Heart right ventricle (tissue), 16 donors: ENCODE measurements around the gene NLRC5. TPM values are rescaled to one million over a fixed set of nuclear protein-coding genes. Genes with fewer than 3 reads are reported as not detected.
A peak's percentile ranks its signal among the peaks of the same experiment; 100 is the strongest.

ENCODE experiments used
- ATAC-seq, 8 donors: fragments of 200-7000 bp; cut with Tn5 transposase; one replicate each; pipeline ENCODE4 v1.9.1; 2020; ENCODE audit warnings: mild to moderate bottlenecking in 8 of 8, moderate library complexity in 8 of 8, moderate number of reproducible peaks in 1 of 8
- DNase-seq, 2 donors: peaks; one replicate each; pipeline ENCODE4 v3.0.0-alpha.2; 2020
- H3K27ac ChIP-seq, 10 donors: fragments of 200-600 bp; sonication (generic) in 2 of 10; one replicate each; pipeline versions ENCODE4 v1.5.0 to v1.8.0; 2020 to 2022; ENCODE audit warnings: mild to moderate bottlenecking in 3 of 10
- H3K27me3 ChIP-seq, 7 donors: fragments of 200-600 bp; one replicate each; pipeline ENCODE4 v1.8.0; 2021 to 2022; ENCODE audit warnings: mild to moderate bottlenecking in 2 of 7
- H3K36me3 ChIP-seq, 9 donors: fragments of 200-600 bp; sonication (generic) in 1 of 9; one replicate each; pipeline versions ENCODE4 v1.5.0 to v1.8.0; 2020 to 2022; ENCODE audit warnings: mild to moderate bottlenecking in 2 of 9
- H3K4me1 ChIP-seq, 9 donors: fragments of 200-600 bp; sonication (generic) in 1 of 9; one replicate each; pipeline versions ENCODE4 v1.5.0 to v1.8.0; 2020 to 2022; ENCODE audit warnings: mild to moderate bottlenecking in 4 of 9
- H3K4me3 ChIP-seq, 10 donors: fragments of 200-600 bp; sonication (generic) in 2 of 10; one replicate each; pipeline versions ENCODE4 v1.5.0 to v1.8.0; 2020 to 2022; ENCODE audit warnings: mild to moderate bottlenecking in 7 of 10, moderate library complexity in 2 of 10
- H3K9me3 ChIP-seq, 11 donors: fragments of 200-600 bp in 10 of 11; sonication (generic) in 2 of 11; one replicate each; pipeline versions ENCODE4 v1.5.0 to v1.8.0; 2013 to 2022; ENCODE audit warnings: mild to moderate bottlenecking in 2 of 11, control low read depth in 1 of 11, moderate library complexity in 1 of 11
- CTCF ChIP-seq, 9 donors: fragments of 200-600 bp; sonication (generic) in 2 of 9; IDR thresholded peaks; one replicate each; pipeline versions ENCODE4 v1.5.0 to v1.8.0; 2021 to 2022; ENCODE audit warnings: antibody characterized with exemption in 9 of 9, mild to moderate bottlenecking in 5 of 9, moderate library complexity in 1 of 9
- WGBS, 2 donors: extraction: QIAGEN DNeasy Blood & Tissue Kit; methylation state at CpG; one replicate each; pipeline ENCODE4 v1.1.7; 2013; ENCODE audit warnings: inconsistent platforms in 1 of 2; 5-methylcytosine and 5-hydroxymethylcytosine counted together
- intact Hi-C, 10 donors: fragments of 100-400 bp; cut with DNase I; formaldehyde crosslinking; loops; one replicate each; pipeline versions ENCODE4 v1.11.1 to v1.14.2; 2022
- polyA plus RNA-seq, 2 donors: library from polyadenylated mRNA; stranded (reverse); fragments of 200-250 nt; gene quantifications; one replicate each; pipeline ENCODE4 v1.2.3, GENCODE V29; 2013
- total RNA-seq, 10 donors: library from RNA; stranded (reverse); fragmentation: NEBNext Ultra II Directional in 3 of 10; extraction: Animal tissue kit (Norgen Biotek cat#: 25700) in 3 of 10; gene quantifications; one replicate each; pipeline versions ENCODE4 v1.2.1 to v1.2.4, GENCODE V29; 2021 to 2023
- donor health status: Arrhythmogenic right ventricular cardiomyopathy.
- donor health status: ischemic (EF 13 %, LVEDD 7.1; RV severe dilation, severe dysfunction).
- donor health status: healthy with polysubstance abuse.
- donor health status: DM: no; HTN: yes; CAD: no.
- donor health status: DM: no; HTN: no; CAD: no.
- donor health status: ischemic (EF 25% LVEDD 6.9; RV normal size, moderate dysfunction).
- donor health status: ischemic (EF 25% LVEDD 5.7; RV mildly dilated, moderate dysfunction).
- donor health status: healthy.
- donor health status: DM: yes; HTN: yes; CAD: no.
- donor health status: Ischemic cardiomyopathy.
- donor health status: ischemic (EF 35%, LVEDD 5.7; RV mildly dilated, moderate dysfunction).
- donor health status: nonischemic (EF 11% LVEDD 7.7; RV severe dilation, severe dysfunction).
- donor health status: DM: yes; HTN: yes; CAD: no.
- donor health status: PGD.
- donor health status: ischemic (EF 29% LVEDD 5.4; RV normal size, mild dysfunction).
- donor health status: nonischemic (EF 23%, LVEDD 6.1; RV moderate dilation, normal function).

NLRC5 gene
- total and polyA plus RNA-seq, 12 donors = 6.2 to 49.6 (median 13.5) TPM

- Histone ChIP-seq H3K27ac (peak overlapping the region in 1 of 10 donors; percentile 44), H3K4me1 (peaks cover 0 to 22% (median 4%) of the 10 kb centered on the region in 9 donors), H3K36me3 (peaks cover 2 to 68% (median 44%) of the 10 kb centered on the region in 9 donors), H3K27me3 (no peaks in the 10 kb centered on the region), H3K4me3 (no peak overlapping the region), H3K9me3 (no peaks in the 10 kb centered on the region)
- ATAC-seq (peak in 7 of 8 donors; percentile 5 to 50 (median 20)), DNase-seq (no peak)
- no peak for TF ChIP-seq CTCF (IDR thresholded peaks at IDR 0.05)
- 78 to 82% methylated on average over 10 of the region's 10 CpGs for WGBS, 2 donors
- intact Hi-C loops = loop anchor here in 1 of 10 donors (5.0 kb wide), 1 partner anchor 80 kb away; the partner anchor contains the start of gene SLC12A3
Measured at GRCh38 chr16:56946767-56947603, 42.4 kb upstream of the NLRC5 start.

- ATAC-seq (no peak), DNase-seq (no peak)
- peaks cover 0 to 22% (median 4%) of the 10 kb centered on the region in 9 donors for H3K4me1 ChIP-seq
- no peak for TF ChIP-seq CTCF (IDR thresholded peaks at IDR 0.05)
- H3K36me3 ChIP-seq = peaks cover 0 to 62% (median 38%) of the 10 kb centered on the region in 9 donors
- H3K27ac ChIP-seq = no peak overlapping the region
- H3K27me3 ChIP-seq = no peaks in the 10 kb centered on the region
- no peak overlapping the region for H3K4me3 ChIP-seq
- WGBS, 2 donors = 92 to 96% methylated on average over 2 of the region's 2 CpGs
- intact Hi-C loops = loop anchor here in 1 of 10 donors (5.0 kb wide), 1 partner anchor 80 kb away; the partner anchor contains the start of gene SLC12A3
- H3K9me3 ChIP-seq = no peaks in the 10 kb centered on the region
Measured at GRCh38 chr16:56947604-56947995, 41.8 kb upstream of the NLRC5 start.

GRCh38 chr16:56948234-56948633 is 41.1 kb upstream of the NLRC5 start:
- intact Hi-C loops = loop anchor here in 1 of 10 donors (5.0 kb wide), 1 partner anchor 81 kb away; the partner anchor contains the start of gene SLC12A3
- Histone ChIP-seq H3K27me3 (no peaks in the 10 kb centered on the region), H3K4me1 (peaks cover 0 to 22% (median 4%) of the 10 kb centered on the region in 9 donors), H3K4me3 (no peak overlapping the region), H3K27ac (no peak overlapping the region), H3K9me3 (no peaks in the 10 kb centered on the region), H3K36me3 (peaks cover 0 to 56% (median 32%) of the 10 kb centered on the region in 9 donors)
- no peak for ATAC-seq
- no peak for DNase-seq
- 98 to 99% methylated on average over 6 of the region's 6 CpGs for WGBS, 2 donors
- TF ChIP-seq CTCF (IDR thresholded peaks at IDR 0.05) = no peak

GRCh38 chr16:56950051-56950450 is 39.3 kb upstream of the NLRC5 start:
- intact Hi-C loops = loop anchor here in 8 of 10 donors (2.0 to 5.0 kb wide), 2 partner anchors 83 kb away; partner anchors contain the start of gene SLC12A3 (in 6 of the 8)
- Histone ChIP-seq H3K9me3 (no peaks in the 10 kb centered on the region), H3K4me3 (no peak overlapping the region), H3K36me3 (peaks cover 0 to 37% (median 14%) of the 10 kb centered on the region in 9 donors), H3K27me3 (no peaks in the 10 kb centered on the region), H3K27ac (no peak overlapping the region), H3K4me1 (peaks cover 0 to 15% (median 4%) of the 10 kb centered on the region in 9 donors)
- 89 to 96% methylated on average over 4 of the region's 4 CpGs for WGBS, 2 donors
- DNase-seq (no peak), ATAC-seq (no peak)
- no peak for TF ChIP-seq CTCF (IDR thresholded peaks at IDR 0.05)
